Naive B cell (primary cell): ENCODE measurements around the gene ARHGAP30. TPM values are rescaled to one million over a fixed set of nuclear protein-coding genes. Genes with fewer than 3 reads are reported as not detected.
"Not testable (repeated sequence)": the region's sequence is repeated elsewhere in the genome, so short reads cannot be mapped to it uniquely, and the experiment has no call there.

Source experiments
- ATAC-seq, 2 donors: fragments of 150-1000 bp; cut with Tn5 transposase; 2 replicates each; pipeline ENCODE4 v1.10.0; 2021; ENCODE audit warnings: low read depth in 2 of 2, mild to moderate bottlenecking in 2 of 2, moderate library complexity in 2 of 2
- DNase-seq: peaks from one replicate; pipeline ENCODE4 v3.0.0; 2022
- H3K27ac Mint-ChIP-seq, 6 donors: one replicate each; pipeline ENCODE4 v1.8.0; 2020 to 2022; ENCODE audit warnings: mild to moderate bottlenecking in 6 of 6, mixed read lengths in 6 of 6, moderate library complexity in 5 of 6, inconsistent platforms in 2 of 6
- H3K27me3 Mint-ChIP-seq, 3 donors: one replicate each; pipeline ENCODE4 v1.8.0; 2021 to 2022; ENCODE audit warnings: mixed read lengths in 3 of 3, mild to moderate bottlenecking in 1 of 3
- H3K36me3 Mint-ChIP-seq, 2 donors: one replicate each; pipeline ENCODE4 v1.8.0; 2020 to 2022; ENCODE audit warnings: mixed read lengths in 2 of 2, inconsistent platforms in 1 of 2, mild to moderate bottlenecking in 1 of 2
- H3K4me1 Mint-ChIP-seq, 3 donors: one replicate each; pipeline ENCODE4 v1.8.0; 2020 to 2022; ENCODE audit warnings: mixed read lengths in 3 of 3, inconsistent platforms in 1 of 3, mild to moderate bottlenecking in 1 of 3, moderate library complexity in 1 of 3
- H3K4me3 Mint-ChIP-seq, 8 donors: one replicate each; pipeline ENCODE4 v1.8.0; 2020 to 2022; ENCODE audit warnings: mild to moderate bottlenecking in 8 of 8, mixed read lengths in 8 of 8, moderate library complexity in 8 of 8, inconsistent platforms in 2 of 8
- H3K9me3 Mint-ChIP-seq, 7 donors: one replicate each; pipeline ENCODE4 v1.8.0; 2020 to 2022; ENCODE audit warnings: mixed read lengths in 7 of 7, mild to moderate bottlenecking in 5 of 7, inconsistent platforms in 2 of 7, moderate library complexity in 1 of 7
- polyA plus RNA-seq, 6 donors: library from polyadenylated mRNA; unstranded; fragments of 300-500 nt; fragmentation: Illumina TruSeq; gene quantifications; one replicate each; pipeline ENCODE4 v1.2.3, GENCODE V29; 2021; ENCODE audit warnings: low read depth in 6 of 6

Gene ARHGAP30
- polyA plus RNA-seq, 6 donors from 2014 or later, result 42.4 to 154 (median 82.6) TPM

- no peaks in the 10 kb centered on the region for H3K9me3 Mint-ChIP-seq
- H3K27ac Mint-ChIP-seq, result peak overlapping the region in 2 of 6 donors; percentile 67 to 88
- no peaks in the 10 kb centered on the region for H3K27me3 Mint-ChIP-seq
Measured at GRCh38 chr1:161073474-161074121, 3.9 kb upstream of the ARHGAP30 start.

DNA sequence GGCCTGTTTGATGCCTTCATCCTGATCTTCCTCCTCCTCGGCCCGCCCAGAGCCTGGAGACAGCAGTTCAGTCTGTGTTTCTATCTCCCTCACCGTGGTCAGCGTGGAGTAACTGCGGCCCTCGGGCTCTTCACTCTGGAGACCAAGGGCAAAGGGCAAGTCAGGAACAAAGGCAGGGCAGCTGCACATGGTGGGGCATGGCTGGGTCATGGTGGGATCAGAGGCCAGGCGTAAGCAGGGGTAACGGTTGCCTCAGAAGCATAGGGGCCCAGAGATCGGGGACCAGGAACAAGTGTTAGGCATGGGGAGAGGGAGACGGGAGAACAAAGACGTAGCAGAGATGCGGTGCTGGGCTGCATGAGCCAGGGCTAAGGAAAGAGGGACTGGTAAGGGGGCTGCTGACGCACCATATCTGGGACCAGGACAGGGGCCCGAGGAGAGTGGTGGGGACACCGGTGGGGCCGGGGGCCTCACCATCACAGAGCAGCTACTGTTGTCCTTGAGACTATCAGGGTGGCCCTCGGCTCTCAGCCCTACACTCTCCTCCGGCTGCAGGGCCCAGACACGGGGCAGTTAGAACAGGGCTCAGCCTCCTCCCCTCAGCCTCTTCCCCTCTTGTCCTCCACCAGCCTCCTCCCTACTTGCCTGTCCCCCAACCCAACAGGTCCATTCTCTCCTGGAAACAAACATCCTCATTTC is 3.2 kb upstream of the ARHGAP30 start:
- Mint-ChIP-seq H3K36me3 (no peaks in the 10 kb centered on the region), H3K4me3 (peak overlapping the region in 1 of 8 donors; percentile 61), H3K27me3 (no peaks in the 10 kb centered on the region), H3K4me1 (peaks cover 30 to 38% (median 30%) of the 10 kb centered on the region in 3 donors), H3K27ac (peak overlapping the region in 2 of 6 donors; percentile 67 to 88), H3K9me3 (no peaks in the 10 kb centered on the region)
- DNase-seq (no peak), ATAC-seq (no peak)

More at GRCh38 chr1:161073474-161074121, 3.9 kb upstream of the ARHGAP30 start:
- no peak for DNase-seq
- Mint-ChIP-seq H3K4me3 (peak overlapping the region in 1 of 8 donors; percentile 61), H3K36me3 (no peaks in the 10 kb centered on the region), H3K4me1 (peaks cover 23 to 31% (median 24%) of the 10 kb centered on the region in 3 donors)
- no peak for ATAC-seq

DNA sequence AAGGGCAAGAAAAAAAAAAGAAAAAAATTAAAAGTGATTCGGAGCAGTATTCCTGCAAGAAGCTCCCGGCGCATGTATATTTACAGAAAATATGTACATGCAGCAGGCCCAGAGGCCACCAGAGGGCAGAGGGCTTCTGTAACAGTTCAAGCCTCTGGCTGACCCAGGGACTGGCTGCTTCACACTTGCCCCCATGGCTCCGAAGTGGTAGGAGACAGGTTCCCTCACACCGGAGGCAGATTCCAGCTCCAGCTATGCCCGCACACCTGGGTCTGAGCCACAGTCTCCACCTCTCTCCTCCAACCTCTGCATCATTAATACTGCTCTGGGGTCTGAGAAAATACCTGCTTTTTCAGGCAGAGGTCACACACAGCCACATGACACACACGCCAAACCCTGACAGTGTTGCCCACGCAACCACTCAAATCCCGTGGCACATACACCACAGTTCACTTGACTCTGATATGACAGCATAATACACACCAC is 2.2 kb upstream of the ARHGAP30 start:
- Mint-ChIP-seq H3K27ac (peak overlapping the region; percentile 4 to 93 (median 55)), H3K4me3 (peak overlapping the region in 1 of 8 donors; percentile 58), H3K27me3 (no peaks in the 10 kb centered on the region), H3K9me3 (no peaks in the 10 kb centered on the region), H3K36me3 (peaks cover 0 to 9% of the 10 kb centered on the region in 2 donors), H3K4me1 (peaks cover 40 to 48% (median 40%) of the 10 kb centered on the region in 3 donors)
- ATAC-seq, result no peak
- peak; percentile 53 for DNase-seq

DNA sequence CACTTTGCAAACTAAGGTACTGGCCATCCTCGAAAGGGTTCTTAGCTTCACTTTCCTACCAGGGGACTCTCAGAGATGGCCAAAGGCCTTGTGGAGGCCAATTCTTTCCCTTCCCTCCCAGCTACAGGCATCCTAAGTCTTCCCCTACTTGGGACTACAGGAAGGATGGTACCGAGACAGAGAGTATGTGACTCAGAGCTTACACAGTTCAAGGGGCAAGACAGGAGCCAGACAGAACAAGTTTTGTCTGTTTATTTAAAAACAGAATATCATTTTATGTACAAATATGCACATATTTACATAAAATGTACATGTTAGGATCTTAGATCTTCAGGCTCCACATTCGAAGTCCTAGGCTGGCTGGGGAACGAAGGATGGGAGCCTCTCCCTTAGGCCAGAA is 1.1 kb upstream of the ARHGAP30 start:
- Mint-ChIP-seq H3K9me3 (no peaks in the 10 kb centered on the region), H3K36me3 (peaks cover 0 to 13% of the 10 kb centered on the region in 2 donors), H3K27me3 (no peaks in the 10 kb centered on the region), H3K27ac (peak overlapping the region; percentile 86 to 99 (median 98)), H3K4me3 (peak overlapping the region in 3 of 8 donors; percentile 56 to 99 (median 58)), H3K4me1 (peaks cover 48 to 54% (median 50%) of the 10 kb centered on the region in 3 donors)
- ATAC-seq, result no peak
- no peak for DNase-seq

DNA sequence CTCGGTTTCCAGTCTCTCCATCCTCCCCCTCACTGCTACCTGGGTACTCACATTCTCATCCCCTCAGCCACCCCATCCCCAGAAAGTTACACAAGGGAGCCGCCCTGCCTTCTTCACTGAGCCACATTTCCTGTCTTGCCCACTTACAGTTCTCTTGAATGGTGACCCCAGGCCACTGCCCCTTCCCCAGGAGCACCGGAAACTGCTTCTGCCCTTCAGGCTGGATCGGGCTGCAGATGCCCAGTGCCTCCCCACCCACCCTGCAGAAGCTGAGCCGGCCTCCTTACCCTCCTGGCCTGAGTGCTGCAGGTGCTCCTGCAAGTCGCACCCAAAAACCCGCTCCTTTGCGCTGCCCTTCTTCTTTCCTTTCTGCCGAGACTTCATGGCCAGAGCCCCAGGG is 450 bp downstream of the ARHGAP30 start:
- Mint-ChIP-seq H3K27ac (peak overlapping the region; percentile 93 to 99 (median 98)), H3K27me3 (no peaks in the 10 kb centered on the region), H3K36me3 (peaks cover 0 to 14% of the 10 kb centered on the region in 2 donors), H3K4me3 (peak overlapping the region; percentile 90 to 100 (median 99)), H3K4me1 (peaks cover 54 to 63% (median 62%) of the 10 kb centered on the region in 3 donors), H3K9me3 (no peaks in the 10 kb centered on the region)
- ATAC-seq (no peak), DNase-seq (no peak)

GRCh38 chr1:161068306-161069234 is 1.1 kb downstream of the ARHGAP30 start:
- Mint-ChIP-seq H3K9me3 (no peaks in the 10 kb centered on the region), H3K4me1 (peaks cover 59 to 70% (median 69%) of the 10 kb centered on the region in 3 donors), H3K4me3 (peak overlapping the region; percentile 90 to 100 (median 99)), H3K27ac (peak overlapping the region; percentile 93 to 99 (median 98)), H3K27me3 (no peaks in the 10 kb centered on the region), H3K36me3 (peaks cover 0 to 20% of the 10 kb centered on the region in 2 donors)
- ATAC-seq (peak; percentile 70 to 71), DNase-seq (peak; percentile 89)

GRCh38 chr1:161066694-161067093 is 3.0 kb downstream of the ARHGAP30 start:
- H3K4me3 Mint-ChIP-seq, result peak overlapping the region; percentile 86 to 100 (median 99)
- H3K36me3 Mint-ChIP-seq, result peaks cover 0 to 20% of the 10 kb centered on the region in 2 donors
- peak overlapping the region; percentile 37 to 99 (median 85) for H3K27ac Mint-ChIP-seq
- H3K27me3 Mint-ChIP-seq, result no peaks in the 10 kb centered on the region
- H3K9me3 Mint-ChIP-seq, result no peaks in the 10 kb centered on the region
- ATAC-seq (no peak), DNase-seq (no peak)
- peaks cover 57 to 79% (median 77%) of the 10 kb centered on the region in 3 donors for H3K4me1 Mint-ChIP-seq

GRCh38 chr1:161065681-161066080 is 4.0 kb downstream of the ARHGAP30 start:
- DNase-seq, H3K9me3 Mint-ChIP-seq, H3K27me3 Mint-ChIP-seq, ATAC-seq: not testable (repeated sequence)
- peak overlapping the region in 5 of 6 donors; percentile 57 to 93 (median 84) for H3K27ac Mint-ChIP-seq
- H3K36me3 Mint-ChIP-seq, result peaks cover 0 to 20% of the 10 kb centered on the region in 2 donors
- peaks cover 53 to 83% (median 76%) of the 10 kb centered on the region in 3 donors for H3K4me1 Mint-ChIP-seq
- H3K4me3 Mint-ChIP-seq, result peak overlapping the region in 4 of 8 donors; percentile 15 to 47 (median 22)

GRCh38 chr1:161063936-161064335 is 5.8 kb downstream of the ARHGAP30 start:
- Mint-ChIP-seq H3K27ac (peak overlapping the region in 5 of 6 donors; percentile 86 to 97 (median 94)), H3K4me3 (peak overlapping the region in 5 of 8 donors; percentile 21 to 67 (median 57)), H3K4me1 (peaks cover 47 to 87% (median 74%) of the 10 kb centered on the region in 3 donors), H3K36me3 (peaks cover 0 to 20% of the 10 kb centered on the region in 2 donors)
- not testable (repeated sequence) for H3K9me3 Mint-ChIP-seq, H3K27me3 Mint-ChIP-seq, ATAC-seq, DNase-seq

DNA sequence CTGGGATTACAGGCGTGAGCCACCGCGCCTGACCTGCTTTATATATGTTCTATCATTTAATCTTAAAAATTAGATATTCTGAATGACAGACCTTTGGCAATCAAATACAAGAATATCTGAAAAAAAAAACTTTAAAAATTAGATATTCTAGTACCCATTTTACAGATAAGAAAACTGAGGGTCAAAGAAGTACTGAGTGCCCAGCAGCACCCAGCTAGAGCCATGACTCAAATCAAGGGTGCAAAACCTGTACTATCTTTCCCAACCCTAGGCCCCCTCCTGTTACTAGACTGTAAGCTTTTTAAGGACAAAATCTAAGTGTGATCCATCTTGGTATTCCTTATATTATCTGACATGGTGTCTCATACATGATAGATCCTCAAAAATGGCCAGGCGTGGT is 8.3 kb downstream of the ARHGAP30 start:
- peaks cover 27 to 73% (median 59%) of the 10 kb centered on the region in 3 donors for H3K4me1 Mint-ChIP-seq
- peak overlapping the region in 1 of 8 donors; percentile 35 for H3K4me3 Mint-ChIP-seq
- no peaks in the 10 kb centered on the region for H3K9me3 Mint-ChIP-seq
- ATAC-seq, result no peak
- peaks cover 4 to 13% of the 10 kb centered on the region in 2 donors for H3K36me3 Mint-ChIP-seq
- no peak for DNase-seq
- H3K27ac Mint-ChIP-seq, result peak overlapping the region in 2 of 6 donors; percentile 72 to 82
- H3K27me3 Mint-ChIP-seq, result no peaks in the 10 kb centered on the region

- Mint-ChIP-seq H3K4me3 (no peak overlapping the region), H3K4me1 (peaks cover 24 to 62% (median 56%) of the 10 kb centered on the region in 3 donors), H3K27me3 (no peaks in the 10 kb centered on the region), H3K27ac (peak overlapping the region in 5 of 6 donors; percentile 58 to 88 (median 79)), H3K36me3 (peaks cover 5 to 18% of the 10 kb centered on the region in 2 donors), H3K9me3 (no peaks in the 10 kb centered on the region)
- no peak for DNase-seq
- ATAC-seq, result no peak
Measured at GRCh38 chr1:161059293-161059692, 10.4 kb downstream of the ARHGAP30 start.

- Mint-ChIP-seq H3K4me1 (peaks cover 27 to 34% (median 33%) of the 10 kb centered on the region in 3 donors), H3K4me3 (no peak overlapping the region), H3K27me3 (no peaks in the 10 kb centered on the region), H3K27ac (peak overlapping the region in 1 of 6 donors; percentile 6), H3K9me3 (no peaks in the 10 kb centered on the region), H3K36me3 (peaks cover 10 to 33% of the 10 kb centered on the region in 2 donors)
- ATAC-seq (no peak), DNase-seq (no peak)
Measured at GRCh38 chr1:161054805-161055204, 14.9 kb downstream of the ARHGAP30 start.
